Cardiac muscle cell (in vitro differentiated cells and primary cell): ENCODE data around the gene RRH. TPM values are rescaled to one million over a fixed set of nuclear protein-coding genes. Genes with fewer than 3 reads are reported as not detected.
A peak's percentile ranks its signal among the peaks of the same experiment; 100 is the strongest.

Source experiments
- DNase-seq, 2 donors: peaks; one replicate each; pipeline versions ENCODE4 v3.0.0 to v3.0.0-alpha.2; 2010 to 2017; ENCODE audit warnings: low read depth in 1 of 2, low spot score in 1 of 2
- H3K27ac ChIP-seq: fragments of 200-600 bp; sonication (generic); 2 replicates; pipeline ENCODE4 v1.5.1; 2016
- H3K27me3 ChIP-seq: fragments of 200-600 bp; sonication (generic); 2 replicates; pipeline ENCODE4 v1.6.0; 2016; ENCODE audit warnings: control low read depth
- H3K36me3 ChIP-seq: fragments of 200-600 bp; sonication (generic); 2 replicates; pipeline ENCODE4 v1.5.1; 2016; ENCODE audit warnings: control low read depth
- H3K4me1 ChIP-seq: fragments of 200-600 bp; sonication (generic); 2 replicates; pipeline ENCODE4 v1.8.1; 2017; ENCODE audit warnings: low read depth, mild to moderate bottlenecking, mixed run types
- H3K4me3 ChIP-seq: fragments of 200-600 bp; sonication (generic); 2 replicates; pipeline ENCODE4 v1.5.1; 2016; ENCODE audit warnings: mild to moderate bottlenecking
- H3K9me3 ChIP-seq: fragments of 200-600 bp; sonication (generic); 2 replicates; pipeline ENCODE4 v1.5.1; 2017; ENCODE audit warnings: low read depth, mild to moderate bottlenecking, control low read depth
- CTCF ChIP-seq: IDR thresholded peaks from 2 replicates; pipeline ENCODE4 v1.5.1; 2012; ENCODE audit warnings: low read depth, mild to moderate bottlenecking, low read length
- polyA plus RNA-seq: library from polyadenylated mRNA; unstranded; fragments of >200 nt; fragmentation: Nextera tagmentation; extraction: Ambion mirVana; gene quantifications from 2 replicates; pipeline ENCODE4 v1.2.1, GENCODE V29; 2016
- total RNA-seq: library from RNA; depleted of rRNA; stranded (reverse); fragments of >200 nt; gene quantifications from 2 replicates; pipeline ENCODE4 v1.2.3, GENCODE V29; 2016

The RRH gene
- total and polyA plus RNA-seq, 2 experiments from 2014 or later = 0.15 TPM; not detected in 1

DNA sequence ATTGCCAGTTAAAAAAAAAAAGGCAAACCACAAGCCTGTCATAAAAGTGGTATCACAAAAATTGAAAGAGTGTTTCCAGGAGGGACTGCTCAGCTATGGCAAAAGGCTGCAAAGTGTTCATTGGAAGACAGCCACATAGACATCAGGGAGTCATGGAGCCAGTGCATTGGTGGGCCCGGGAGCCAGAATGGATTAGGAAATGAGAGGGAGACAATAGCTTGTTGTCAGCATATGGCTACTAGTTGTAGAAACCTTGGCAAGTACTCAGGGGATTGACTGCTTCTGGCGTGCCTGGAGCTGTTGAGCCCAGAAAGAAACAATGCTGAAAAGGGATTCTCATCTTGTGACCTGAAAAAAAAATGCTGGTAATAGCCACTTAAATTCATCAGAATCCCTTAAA lies 7.2 kb upstream of the RRH start:
- Histone ChIP-seq H3K36me3 (peaks cover 49% of the 10 kb centered on the region), H3K27ac (no peak overlapping the region), H3K4me1 (peaks cover 8% of the 10 kb centered on the region), H3K4me3 (no peak overlapping the region), H3K9me3 (no peaks in the 10 kb centered on the region), H3K27me3 (no peaks in the 10 kb centered on the region)
- peak in 1 of 2 donors; percentile 87 for DNase-seq
- TF ChIP-seq CTCF = no peak

GRCh38 chr4:109821185-109821584 lies 6.6 kb upstream of the RRH start:
- Histone ChIP-seq H3K27me3 (no peaks in the 10 kb centered on the region), H3K4me3 (no peak overlapping the region), H3K36me3 (peaks cover 49% of the 10 kb centered on the region), H3K27ac (no peak overlapping the region), H3K4me1 (peaks cover 8% of the 10 kb centered on the region), H3K9me3 (no peaks in the 10 kb centered on the region)
- no peak for DNase-seq
- TF ChIP-seq CTCF = no peak

DNA sequence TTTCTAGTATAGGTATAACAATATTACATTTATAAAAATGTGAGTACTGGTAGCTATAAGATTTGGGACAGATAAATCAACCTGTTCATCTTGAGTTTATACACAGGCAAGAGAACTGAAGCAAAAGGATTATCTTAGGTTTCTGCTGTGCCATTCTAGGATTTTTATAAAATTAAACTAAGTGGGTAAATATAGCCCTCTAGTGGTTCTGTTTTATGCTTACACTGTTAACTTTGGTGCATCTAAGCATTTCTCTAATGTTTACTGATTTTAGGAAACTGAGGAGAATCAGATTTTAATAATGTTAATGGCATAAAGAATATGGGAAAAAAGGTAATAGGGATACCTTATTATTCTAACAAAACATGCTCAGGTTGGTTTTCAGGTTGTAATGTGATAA lies 1.1 kb upstream of the RRH start:
- H3K27me3 ChIP-seq = no peaks in the 10 kb centered on the region
- H3K36me3 ChIP-seq = peaks cover 32% of the 10 kb centered on the region
- no peaks in the 10 kb centered on the region for H3K9me3 ChIP-seq
- TF ChIP-seq CTCF = peak; percentile 52
- H3K27ac ChIP-seq = no peak overlapping the region
- H3K4me1 ChIP-seq = no peaks in the 10 kb centered on the region
- DNase-seq = peak; percentile 15 to 41
- no peak overlapping the region for H3K4me3 ChIP-seq

GRCh38 chr4:109833756-109834155 lies 6.0 kb downstream of the RRH start:
- DNase-seq = no peak
- H3K27ac ChIP-seq = no peak overlapping the region
- no peaks in the 10 kb centered on the region for H3K27me3 ChIP-seq
- TF ChIP-seq CTCF = no peak
- H3K9me3 ChIP-seq = no peaks in the 10 kb centered on the region
- no peaks in the 10 kb centered on the region for H3K4me1 ChIP-seq
- no peaks in the 10 kb centered on the region for H3K36me3 ChIP-seq
- H3K4me3 ChIP-seq = no peak overlapping the region

- H3K4me1 ChIP-seq = no peaks in the 10 kb centered on the region
- no peaks in the 10 kb centered on the region for H3K27me3 ChIP-seq
- no peak overlapping the region for H3K27ac ChIP-seq
- no peak for DNase-seq
- H3K9me3 ChIP-seq = no peaks in the 10 kb centered on the region
- TF ChIP-seq CTCF = no peak
- no peak overlapping the region for H3K4me3 ChIP-seq
- H3K36me3 ChIP-seq = no peaks in the 10 kb centered on the region
Measured at GRCh38 chr4:109836985-109837384, 9.2 kb downstream of the RRH start.
